Measurements from ENCODE around the gene RCBTB1.

- TF ChIP-seq CTCF (IDR thresholded peaks at IDR 0.05): no peak
- no peak for TF ChIP-seq POLR2A (IDR thresholded peaks at IDR 0.05)
Observed at GRCh38 chr13:49629196-49629938, 44.0 kb upstream of the RCBTB1 start.

All from body of pancreas (tissue), 4 donors.